IMR-90 (cell line): ENCODE results near the gene TSEN34. TPM values are rescaled to one million over a fixed set of nuclear protein-coding genes. Genes with fewer than 3 reads are reported as not detected.

Source experiments
- ATAC-seq: fragments of 200-7000 bp; cut with Tn5 transposase; 2 replicates; pipeline ENCODE4 v1.9.1; 2020; ENCODE audit warnings: low read depth, mild to moderate bottlenecking, moderate library complexity
- BruUV-seq: library from RNA; stranded (reverse); fragments of 400-500 nt; replicated peaks from 2 replicates; lab custom pipeline; 2021; lab: Mats Ljungman, UMichigan
- CTCF ChIA-PET: fragments of 300-600 bp; formaldehyde crosslinking; extraction: SDS; loops from one replicate; lab custom pipeline; 2021; ENCODE audit warnings: antibody characterized with exemption; lab: Yijun Ruan, JAX
- POLR2A ChIA-PET: fragments of 300-600 bp; sonication (Branson Sonifier 250); formaldehyde crosslinking; loops from one replicate; lab custom pipeline; 2022; ENCODE audit warnings: antibody characterized with exemption; ENCODE audit not compliant: unreplicated experiment; lab: Charles Lee
- DNase-seq: peaks from one replicate; pipeline ENCODE4 v3.0.0; 2013
- H2AFZ ChIP-seq: replicated peaks from 2 replicates; pipeline ENCODE3; 2013; ENCODE audit warnings: low read length, mild to moderate bottlenecking; ENCODE audit not compliant: poor library complexity
- H2AK5ac ChIP-seq: 2 replicates; pipeline ENCODE4 v1.6.1; 2013; ENCODE audit warnings: low read depth, low read length, inconsistent platforms
- H2AK9ac ChIP-seq: replicated peaks from 2 replicates; pipeline ENCODE3; 2013; ENCODE audit warnings: mild to moderate bottlenecking, low read depth, low read length, moderate library complexity; ENCODE audit not compliant: poor library complexity
- H2BK120ac ChIP-seq: 2 replicates; pipeline ENCODE4 v1.6.1; 2013; ENCODE audit warnings: low read depth, low read length, inconsistent platforms
- H2BK15ac ChIP-seq: 3 replicates; pipeline ENCODE4 v1.6.1; 2013; ENCODE audit warnings: low read depth, low read length, inconsistent platforms
- H2BK20ac ChIP-seq: 2 replicates; pipeline ENCODE4 v1.6.1; 2013; ENCODE audit warnings: low read depth, mild to moderate bottlenecking, inconsistent platforms, low read length, moderate library complexity
- H2BK5ac ChIP-seq: 2 replicates; pipeline ENCODE4 v1.6.1; 2013; ENCODE audit warnings: mild to moderate bottlenecking, low read depth, low read length, inconsistent platforms; ENCODE audit not compliant: poor library complexity, severe bottlenecking
- H3K14ac ChIP-seq: replicated peaks from 2 replicates; pipeline ENCODE4 v1.6.1; 2013; ENCODE audit warnings: low read depth, low read length, inconsistent platforms
- H3K18ac ChIP-seq: 2 replicates; pipeline ENCODE4 v1.6.1; 2013; ENCODE audit warnings: low read depth, low read length, control low read depth
- H3K23ac ChIP-seq: 2 replicates; pipeline ENCODE4 v1.6.1; 2013; ENCODE audit warnings: low read depth, low read length, inconsistent platforms
- H3K27ac ChIP-seq: 2 replicates; pipeline ENCODE4 v1.5.1; 2013; ENCODE audit warnings: mild to moderate bottlenecking, control low read depth, low read length; ENCODE audit not compliant: insufficient read depth
- H3K27me3 ChIP-seq: 2 replicates; pipeline ENCODE4 v1.6.1; 2013; ENCODE audit warnings: low read length; ENCODE audit not compliant: control insufficient read depth, insufficient read depth
- H3K36me3 ChIP-seq: 2 replicates; pipeline ENCODE4 v1.6.1; 2013; ENCODE audit warnings: low read length, mixed read lengths; ENCODE audit not compliant: control insufficient read depth, insufficient read depth
- H3K4ac ChIP-seq: 2 replicates; pipeline ENCODE4 v1.6.1; 2013; ENCODE audit warnings: low read depth, low read length, inconsistent platforms
- H3K4me1 ChIP-seq: 2 replicates; pipeline ENCODE4 v1.6.1; 2013; ENCODE audit warnings: low read length, mixed read lengths; ENCODE audit not compliant: control insufficient read depth, insufficient read depth
- H3K4me2 ChIP-seq: 2 replicates; pipeline ENCODE4 v1.6.1; 2013; ENCODE audit warnings: low read depth, mild to moderate bottlenecking, control low read depth, low read length, moderate library complexity
- H3K4me3 ChIP-seq: 2 replicates; pipeline ENCODE4 v1.5.1; 2013; ENCODE audit warnings: low read depth, mild to moderate bottlenecking, control low read depth, low read length, moderate library complexity; ENCODE audit not compliant: insufficient read depth
- H3K56ac ChIP-seq: 2 replicates; pipeline ENCODE4 v1.6.1; 2013; ENCODE audit warnings: low read length, inconsistent platforms; ENCODE audit not compliant: insufficient read depth; ENCODE audit errors: extremely low read depth
- H3K79me1 ChIP-seq, 2 experiments: 2 replicates each; pipeline ENCODE4 v1.6.1; 2013; ENCODE audit warnings: low read length in 2 of 2, inconsistent platforms in 1 of 2, low read depth in 1 of 2
- H3K9ac ChIP-seq: 2 replicates; pipeline ENCODE4 v1.6.1; 2013; ENCODE audit warnings: low read depth, low read length, control low read depth
- H3K9me1 ChIP-seq: 2 replicates; pipeline ENCODE4 v1.6.1; 2013; ENCODE audit warnings: low read length, inconsistent platforms; ENCODE audit not compliant: insufficient read depth
- H3K9me3 ChIP-seq: 2 replicates; pipeline ENCODE4 v1.6.1; 2013; ENCODE audit warnings: low read length; ENCODE audit not compliant: control insufficient read depth, insufficient read depth
- H4K20me1 ChIP-seq: 2 replicates; pipeline ENCODE4 v1.6.1; 2013; ENCODE audit warnings: low read length, inconsistent platforms; ENCODE audit not compliant: insufficient read depth
- H4K5ac ChIP-seq: 2 replicates; pipeline ENCODE4 v1.6.1; 2013; ENCODE audit warnings: mild to moderate bottlenecking, low read depth, low read length, control low read depth
- H4K8ac ChIP-seq, 2 experiments: 2 replicates each; pipeline ENCODE4 v1.6.1; 2013; ENCODE audit warnings: low read depth in 2 of 2, low read length in 2 of 2, control low read depth in 1 of 2, inconsistent platforms in 1 of 2
- H4K91ac ChIP-seq: 2 replicates; pipeline ENCODE4 v1.6.1; 2013; ENCODE audit warnings: low read depth, low read length, inconsistent platforms; ENCODE audit not compliant: insufficient read depth
- BHLHE40 ChIP-seq: fragments of 150-350 bp; IDR thresholded peaks from 2 replicates; pipeline ENCODE4 v1.6.1; 2016; ENCODE audit warnings: mild to moderate bottlenecking, low read depth, low read length
- CEBPB ChIP-seq: IDR thresholded peaks from 2 replicates; pipeline ENCODE4 v1.6.1; 2012; ENCODE audit warnings: low read depth, low read length, improper control_type of control experiment
- CTCF ChIP-seq: conservative IDR thresholded peaks from 2 replicates; pipeline ENCODE4 v1.5.1; 2012; ENCODE audit warnings: mild to moderate bottlenecking, low read depth, low read length, improper control_type of control experiment
- ELK1 ChIP-seq: fragments of 150-350 bp; IDR thresholded peaks from 2 replicates; pipeline ENCODE4 v1.6.1; 2016; ENCODE audit warnings: low read depth, mild to moderate bottlenecking, low read length, moderate library complexity, borderline replicate concordance
- FOS ChIP-seq: fragments of 150-350 bp; IDR thresholded peaks from 2 replicates; pipeline ENCODE4 v1.6.1; 2016; ENCODE audit warnings: low read depth, low read length
- MAFK ChIP-seq: IDR thresholded peaks from 2 replicates; pipeline ENCODE4 v1.6.1; 2012; ENCODE audit warnings: low read depth, low read length, improper control_type of control experiment
- MAZ ChIP-seq: IDR thresholded peaks from 2 replicates; pipeline ENCODE4 v1.6.1; 2012; ENCODE audit warnings: low read depth, mild to moderate bottlenecking, low read length, improper control_type of control experiment, moderate library complexity, borderline replicate concordance
- MXI1 ChIP-seq: IDR thresholded peaks from 2 replicates; pipeline ENCODE4 v1.6.1; 2012; ENCODE audit warnings: low read depth, mild to moderate bottlenecking, low read length, moderate library complexity, borderline replicate concordance
- NFE2L2 ChIP-seq: fragments of 150-350 bp; IDR thresholded peaks from 2 replicates; pipeline ENCODE4 v1.6.1; 2016; ENCODE audit warnings: low read depth, mild to moderate bottlenecking, low read length
- POLR2A ChIP-seq: IDR thresholded peaks from 2 replicates; pipeline ENCODE4 v1.6.1; 2012; ENCODE audit warnings: mild to moderate bottlenecking, low read depth, low read length
- RAD21 ChIP-seq: IDR thresholded peaks from 2 replicates; pipeline ENCODE4 v1.6.1; 2012; ENCODE audit warnings: low read length, improper control_type of control experiment
- RFX5 ChIP-seq: IDR thresholded peaks from 2 replicates; pipeline ENCODE4 v1.8.0; 2012; ENCODE audit warnings: low read depth, mild to moderate bottlenecking, low read length, moderate library complexity
- SMC3 ChIP-seq: fragments of 150-350 bp; IDR thresholded peaks from 2 replicates; pipeline ENCODE4 v1.6.1; 2016; ENCODE audit warnings: low read depth, mild to moderate bottlenecking, antibody characterized with exemption, low read length, moderate library complexity
- WGBS, 2 experiments: methylation state at CpG; one replicate each; pipeline versions ENCODE4 v1.1.5 to v1.1.7; 2013; ENCODE audit warnings: missing lambda C conversion rate in 2 of 2; ENCODE audit not compliant: insufficient read length in 1 of 2; ENCODE audit errors: extremely low coverage in 2 of 2; 5-methylcytosine and 5-hydroxymethylcytosine counted together
- dilution Hi-C: fragments of 300-500 bp; cut with HindIII; formaldehyde crosslinking; loops from one replicate; pipeline ENCODE4 v1.14.3; 2018; ENCODE audit warnings: low sequenced_read_pairs; ENCODE audit not compliant: unreplicated experiment
- in situ Hi-C: fragments of 300-500 bp; cut with MboI; formaldehyde crosslinking; loops from 3 replicates; pipeline ENCODE4 v1.14.3; 2019; ENCODE audit warnings: low sequenced_read_pairs, inconsistent platforms, mixed read lengths
- intact Hi-C: fragments of 100-400 bp; cut with micrococcal nuclease; formaldehyde crosslinking; loops from 2 replicates; pipeline ENCODE4 v1.10.0; 2022
- polyA plus RNA-seq, 3 experiments: library from polyadenylated mRNA; depleted of rRNA; stranded (reverse); fragments of >200 nt; gene quantifications; 2 replicates each; pipeline ENCODE4 v1.2.3, GENCODE V29; 2012; ENCODE audit warnings: low replicate concordance in 1 of 3
- total RNA-seq: library from RNA; depleted of rRNA; stranded (reverse); fragments of >200 nt; gene quantifications from 2 replicates; pipeline ENCODE4 v1.2.3, GENCODE V29; 2012
- TF ChIP-seq, protein P1 (sequence below): fragments of 150-350 bp; IDR thresholded peaks from 2 replicates; pipeline ENCODE4 v1.6.1; 2017; ENCODE audit warnings: mild to moderate bottlenecking, antibody characterized with exemption, low read length, low read depth

Gene TSEN34
- total and polyA plus RNA-seq, 2 of the 4 experiments (the other 2 are of a cell fraction): 32.1 to 69.4 TPM

DNA sequence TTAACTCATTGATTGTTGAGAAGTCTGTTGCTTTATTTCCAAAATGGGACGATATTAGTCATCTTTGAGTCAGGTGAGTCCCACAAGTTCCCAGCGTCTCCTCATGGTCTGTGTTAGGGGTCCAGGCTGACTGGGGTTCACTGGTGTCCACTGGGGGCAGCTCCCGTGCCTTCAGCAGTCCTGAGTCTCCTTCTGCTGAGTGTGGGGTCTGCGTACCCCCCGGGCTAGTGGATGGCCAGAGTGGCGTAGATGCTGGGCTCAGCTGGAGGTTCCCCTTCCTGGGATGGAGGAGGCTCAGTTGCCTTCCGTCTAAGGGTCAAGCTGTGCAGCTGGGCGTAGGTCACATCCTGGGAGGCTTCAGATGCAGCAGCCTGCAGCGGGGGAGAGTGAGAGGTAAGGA lies 25.8 kb downstream of the TSEN34 start:
- POLR2A ChIA-PET: no interaction called here
- dilution Hi-C loops: no loop called here
- TF ChIP-seq, protein P1, sequence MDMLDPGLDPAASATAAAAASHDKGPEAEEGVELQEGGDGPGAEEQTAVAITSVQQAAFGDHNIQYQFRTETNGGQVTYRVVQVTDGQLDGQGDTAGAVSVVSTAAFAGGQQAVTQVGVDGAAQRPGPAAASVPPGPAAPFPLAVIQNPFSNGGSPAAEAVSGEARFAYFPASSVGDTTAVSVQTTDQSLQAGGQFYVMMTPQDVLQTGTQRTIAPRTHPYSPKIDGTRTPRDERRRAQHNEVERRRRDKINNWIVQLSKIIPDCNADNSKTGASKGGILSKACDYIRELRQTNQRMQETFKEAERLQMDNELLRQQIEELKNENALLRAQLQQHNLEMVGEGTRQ: no peak
- TF ChIP-seq RAD21 (no peak), NFE2L2 (no peak), CEBPB (no peak), RFX5 (no peak), ELK1 (no peak), MAFK (no peak), MAZ (no peak), POLR2A (no peak), BHLHE40 (no peak), FOS (no peak), CTCF (no peak), SMC3 (no peak), MXI1 (no peak)

More for the DNA sequence above, 25.8 kb downstream of the TSEN34 start:
- no peak overlapping the region for H2AK9ac ChIP-seq
- BruUV-seq: no TSS peak
- H4K5ac ChIP-seq: no peak overlapping the region
- H3K9me1 ChIP-seq: no peaks in the 10 kb centered on the region
- H3K4ac ChIP-seq: no peak overlapping the region
- H3K79me1 ChIP-seq: no peaks in the 10 kb centered on the region
- H2AK5ac ChIP-seq: no peak overlapping the region
- no peak overlapping the region for H4K8ac ChIP-seq
- no peak overlapping the region for H3K14ac ChIP-seq
- no peak for ATAC-seq
- no peak overlapping the region for H3K4me2 ChIP-seq
- H3K56ac ChIP-seq: no peak overlapping the region
- H4K91ac ChIP-seq: no peak overlapping the region
- no peak for DNase-seq
- in situ Hi-C loops (no loop called here), intact Hi-C loops (no loop called here)
- H3K18ac ChIP-seq: no peak overlapping the region
- H3K36me3 ChIP-seq: no peaks in the 10 kb centered on the region
- no peaks in the 10 kb centered on the region for H4K20me1 ChIP-seq
- no peak overlapping the region for H3K23ac ChIP-seq
- no peaks in the 10 kb centered on the region for H3K4me1 ChIP-seq
- no peak overlapping the region for H3K27ac ChIP-seq
- no peak overlapping the region for H3K4me3 ChIP-seq
- H2BK20ac ChIP-seq: no peak overlapping the region
- no peak overlapping the region for H2AFZ ChIP-seq
- CTCF ChIA-PET: no interaction called here
- 80% methylated on average over 1 of the region's 9 CpGs; no CpG with 5 or more reads in 1 of the 2 experiments for WGBS, 2 experiments
- no peak overlapping the region for H2BK15ac ChIP-seq
- H3K27me3 ChIP-seq: no peaks in the 10 kb centered on the region; the same call in 1 of the 2 replicates
- no peak overlapping the region for H2BK120ac ChIP-seq
- no peak overlapping the region for H2BK5ac ChIP-seq
- H3K9me3 ChIP-seq: no peaks in the 10 kb centered on the region
- no peak overlapping the region for H3K9ac ChIP-seq
